Body of pancreas (tissue), 4 donors: ENCODE results near the gene EBI3. TPM values are rescaled to one million over a fixed set of nuclear protein-coding genes. Genes with fewer than 3 reads are reported as not detected.

Source experiments
- ATAC-seq: fragments of 150-250 bp; one replicate; pipeline ENCODE4 v1.9.1; 2016
- DNase-seq, 4 donors: peaks; one replicate each; pipeline ENCODE4 v3.0.0-alpha.2; 2019
- H3K27ac ChIP-seq, 4 donors: fragments of 200-600 bp; sonication (generic); 1 replicate in 3 of 4; 2 replicates in 1 of 4; pipeline versions ENCODE4 v1.5.1 to v1.6.1; 2016 to 2019; ENCODE audit warnings: mild to moderate bottlenecking in 1 of 4, mixed read lengths in 1 of 4, moderate library complexity in 1 of 4
- H3K27me3 ChIP-seq, 2 donors: fragments of 200-600 bp; sonication (generic); one replicate each; pipeline ENCODE4 v1.6.0; 2016; ENCODE audit warnings: mild to moderate bottlenecking in 1 of 2
- H3K36me3 ChIP-seq, 2 donors: fragments of 200-600 bp; sonication (generic); replicated peaks in 1 of 2; 2 replicates each; pipeline ENCODE4 v1.5.1; 2016; ENCODE audit warnings: low read depth in 2 of 2; ENCODE audit not compliant: insufficient read depth in 1 of 2
- H3K4me1 ChIP-seq: fragments of 200-600 bp; sonication (generic); one replicate; pipeline ENCODE4 v1.6.0; 2016
- H3K4me3 ChIP-seq, 2 donors: fragments of 200-600 bp; sonication (generic); 1 replicate in 1 of 2; 2 replicates in 1 of 2; pipeline ENCODE4 v1.5.1; 2016 to 2019
- H3K9me3 ChIP-seq, 3 donors: fragments of 200-600 bp; sonication (generic); 1 replicate in 2 of 3; 2 replicates in 1 of 3; pipeline ENCODE4 v1.5.1; 2016
- POLR2A ChIP-seq, 3 donors: fragments of 450-650 bp; IDR thresholded peaks; one replicate each; pipeline ENCODE4 v1.6.1; 2016; ENCODE audit warnings: antibody characterized with exemption in 3 of 3, mild to moderate bottlenecking in 2 of 3
- WGBS, 2 donors: methylation state at CpG; one replicate each; pipeline ENCODE4 v1.1.5; 2017; 5-methylcytosine and 5-hydroxymethylcytosine counted together
- intact Hi-C: fragments of 100-400 bp; cut with DNase I; formaldehyde crosslinking; loops from one replicate; pipeline ENCODE4 v1.15.1; 2023
- total RNA-seq, 2 donors: library from RNA; depleted of rRNA; stranded (reverse); fragments of >200 nt; gene quantifications; one replicate each; pipeline ENCODE4 v1.1.0, GENCODE V29; 2016
- TF ChIP-seq, protein P1 (sequence below), 7 experiments: fragments of 450-650 bp in 4 of 7; fragments of 200-600 bp in 3 of 7; sonication (generic) in 3 of 7; IDR thresholded peaks; one replicate each; pipeline ENCODE4 v1.5.1; 2016 to 2019; ENCODE audit warnings: antibody characterized with exemption in 7 of 7

EBI3 gene
- total RNA-seq, 2 donors from 2014 or later = 0.99 to 27.5 TPM

DNA sequence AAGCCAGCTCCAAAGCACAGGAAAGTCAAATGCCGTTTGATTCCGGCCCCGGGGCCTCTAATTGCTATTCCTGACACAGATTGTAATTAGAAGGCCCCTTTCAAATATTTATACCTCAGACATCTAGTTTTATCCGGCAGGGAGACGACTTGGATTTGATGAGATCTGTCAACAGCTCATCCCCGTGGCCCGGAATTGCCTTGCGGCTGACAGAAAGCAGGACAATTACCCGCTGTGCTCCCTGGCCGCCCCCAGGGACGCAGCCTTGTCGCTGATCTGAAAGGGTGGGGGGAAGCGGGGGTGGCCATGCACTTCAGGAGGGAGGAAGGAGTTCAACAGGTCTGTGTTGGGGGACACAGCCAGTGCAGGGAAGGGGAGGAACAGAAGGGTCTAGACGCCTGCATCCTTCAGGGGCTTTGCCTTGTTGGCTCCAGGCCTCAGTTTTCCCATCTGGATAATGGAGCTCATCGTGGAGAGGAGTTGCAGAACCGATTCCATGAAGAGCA is 47.9 kb downstream of the EBI3 start:
- TF ChIP-seq, protein P1, sequence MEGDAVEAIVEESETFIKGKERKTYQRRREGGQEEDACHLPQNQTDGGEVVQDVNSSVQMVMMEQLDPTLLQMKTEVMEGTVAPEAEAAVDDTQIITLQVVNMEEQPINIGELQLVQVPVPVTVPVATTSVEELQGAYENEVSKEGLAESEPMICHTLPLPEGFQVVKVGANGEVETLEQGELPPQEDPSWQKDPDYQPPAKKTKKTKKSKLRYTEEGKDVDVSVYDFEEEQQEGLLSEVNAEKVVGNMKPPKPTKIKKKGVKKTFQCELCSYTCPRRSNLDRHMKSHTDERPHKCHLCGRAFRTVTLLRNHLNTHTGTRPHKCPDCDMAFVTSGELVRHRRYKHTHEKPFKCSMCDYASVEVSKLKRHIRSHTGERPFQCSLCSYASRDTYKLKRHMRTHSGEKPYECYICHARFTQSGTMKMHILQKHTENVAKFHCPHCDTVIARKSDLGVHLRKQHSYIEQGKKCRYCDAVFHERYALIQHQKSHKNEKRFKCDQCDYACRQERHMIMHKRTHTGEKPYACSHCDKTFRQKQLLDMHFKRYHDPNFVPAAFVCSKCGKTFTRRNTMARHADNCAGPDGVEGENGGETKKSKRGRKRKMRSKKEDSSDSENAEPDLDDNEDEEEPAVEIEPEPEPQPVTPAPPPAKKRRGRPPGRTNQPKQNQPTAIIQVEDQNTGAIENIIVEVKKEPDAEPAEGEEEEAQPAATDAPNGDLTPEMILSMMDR (IDR thresholded peaks at IDR 0.05) = no peak
- TF ChIP-seq POLR2A (IDR thresholded peaks at IDR 0.05) = no peak
- Histone ChIP-seq H3K27ac (no peak overlapping the region), H3K4me3 (no peak overlapping the region), H3K36me3 (no peaks in the 10 kb centered on the region), H3K9me3 (no peaks in the 10 kb centered on the region), H3K4me1 (peaks cover 12% of the 10 kb centered on the region), H3K27me3 (peaks cover 0 to 12% of the 10 kb centered on the region in 2 donors)
- no peak for ATAC-seq
- WGBS, 2 donors = 28 to 40% methylated on average over 12 to 16 of the region's 16 CpGs
- intact Hi-C loops = no loop called here
- no peak for DNase-seq

DNA sequence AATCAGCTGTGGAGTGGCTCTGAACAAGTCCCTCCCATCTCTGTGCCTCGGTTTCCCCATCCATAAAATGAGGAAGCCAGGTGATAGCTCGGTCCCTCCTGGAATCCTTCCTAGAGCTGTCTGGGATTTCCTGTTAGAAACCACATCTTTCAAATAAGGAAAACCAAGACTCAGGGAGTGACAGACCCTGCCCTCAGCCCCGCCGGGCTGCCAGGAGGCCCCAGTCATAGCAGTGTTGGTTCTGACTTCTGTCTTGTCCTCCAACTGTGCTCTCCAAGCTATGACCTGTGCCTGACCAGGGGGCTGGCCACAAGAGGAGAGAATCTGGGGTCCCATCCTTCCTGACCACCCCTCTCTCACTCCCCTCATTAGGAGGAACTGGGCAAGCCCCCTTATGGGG is 48.7 kb downstream of the EBI3 start:
- Histone ChIP-seq H3K4me3 (no peak overlapping the region), H3K36me3 (no peaks in the 10 kb centered on the region), H3K9me3 (no peaks in the 10 kb centered on the region), H3K4me1 (peaks cover 12% of the 10 kb centered on the region), H3K27ac (no peak overlapping the region), H3K27me3 (peaks cover 0 to 12% of the 10 kb centered on the region in 2 donors)
- ATAC-seq (no peak), DNase-seq (no peak)
- 25 to 48% methylated on average over 2 to 4 of the region's 4 CpGs for WGBS, 2 donors
- intact Hi-C loops = no loop called here
- TF ChIP-seq, protein P1 (IDR thresholded peaks at IDR 0.05) = no peak
- no peak for TF ChIP-seq POLR2A (IDR thresholded peaks at IDR 0.05)

DNA sequence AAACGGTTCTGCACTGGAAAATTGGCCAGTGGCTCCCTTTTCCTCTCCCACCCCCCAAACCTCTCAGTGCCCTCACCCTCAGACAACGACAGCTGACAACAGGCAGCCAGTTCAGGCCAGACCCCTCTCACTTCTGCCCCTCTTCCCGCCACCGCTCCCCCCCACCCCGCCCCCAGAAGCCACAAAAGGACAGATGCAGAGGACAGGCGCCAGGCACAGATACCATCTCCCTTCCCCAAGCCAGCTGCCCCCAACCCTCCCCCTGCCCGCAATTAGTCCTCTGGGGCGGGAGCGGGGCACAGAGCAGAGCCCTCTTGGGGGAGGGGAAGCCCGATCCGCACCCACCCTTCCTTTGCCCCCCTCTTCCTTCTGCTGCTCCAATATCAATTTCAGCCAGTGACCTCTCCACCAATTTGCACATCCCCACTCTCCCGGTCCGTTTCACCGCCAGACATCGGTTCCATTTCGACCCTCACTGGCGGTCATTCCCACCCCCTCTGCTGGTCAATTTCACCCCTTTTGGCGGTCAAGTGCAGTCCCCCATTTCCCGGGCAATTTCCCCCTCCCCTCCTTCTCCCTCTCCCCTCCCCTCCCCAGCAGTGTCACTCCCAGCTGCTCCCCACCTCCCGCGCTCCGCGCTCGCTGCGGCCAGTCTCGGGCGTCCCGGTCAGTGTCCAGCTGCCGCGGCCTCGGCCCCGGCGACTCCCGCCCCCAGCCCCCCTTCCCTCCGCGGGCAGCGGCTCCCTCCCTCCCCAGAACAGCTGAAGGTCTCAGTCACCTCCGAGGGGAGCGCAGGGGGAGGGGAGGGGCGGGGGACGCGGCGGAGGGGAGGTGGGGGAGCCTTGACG is 49.3 kb downstream of the EBI3 start, which contains the start of gene SHD:
Gene SHD, plus strand, starts transcription at position 848 of the 848 bp plus-strand sequence. CDS start 798 bp downstream, outside the sequence.
- intact Hi-C loops = no loop called here
- peaks cover 0 to 12% of the 10 kb centered on the region in 2 donors for H3K27me3 ChIP-seq
- no peak for DNase-seq
- no peak within 1 kb of the TSS for H3K4me3 ChIP-seq
- no peak for ATAC-seq
- no peak within 1 kb of the TSS for H3K27ac ChIP-seq
- peaks cover 12% of the 10 kb centered on the region for H3K4me1 ChIP-seq
- no peaks in the 10 kb centered on the region for H3K9me3 ChIP-seq
- 5 to 6% methylated on average over 17 to 36 of the region's 44 CpGs for WGBS, 2 donors
- H3K36me3 ChIP-seq = no peaks in the 10 kb centered on the region
- no peak for TF ChIP-seq POLR2A (IDR thresholded peaks at IDR 0.05)
- TF ChIP-seq, protein P1 (IDR thresholded peaks at IDR 0.05) = no peak

DNA sequence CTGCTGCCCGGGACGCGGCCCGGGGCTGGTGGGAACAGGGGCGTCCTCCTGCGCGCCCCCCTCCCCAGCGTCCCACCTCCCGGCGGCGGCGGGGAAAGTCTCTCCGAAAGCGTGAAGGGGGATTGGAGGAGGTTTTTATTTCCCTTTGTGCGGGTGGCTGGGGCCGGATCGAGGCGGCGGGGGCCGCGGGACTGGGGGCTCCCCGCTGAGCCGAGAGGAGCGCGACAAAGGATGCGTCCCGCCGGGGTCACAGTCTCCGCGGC is 49.9 kb downstream of the EBI3 start:
- Histone ChIP-seq H3K27me3 (peaks cover 0 to 12% of the 10 kb centered on the region in 2 donors), H3K27ac (no peak overlapping the region), H3K9me3 (no peaks in the 10 kb centered on the region), H3K4me1 (peaks cover 12% of the 10 kb centered on the region), H3K36me3 (no peaks in the 10 kb centered on the region), H3K4me3 (no peak overlapping the region)
- intact Hi-C loops = no loop called here
- WGBS, 2 donors = 1% methylated on average over 23 of the region's 30 CpGs; no CpG with 5 or more reads in 1 of the 2 donors
- DNase-seq (no peak), ATAC-seq (no peak)
- TF ChIP-seq, protein P1 (IDR thresholded peaks at IDR 0.05) = no peak
